Thyroid gland (tissue), 4 donors: Measurements from ENCODE around the gene RIC1. TPM values are rescaled to one million over a fixed set of nuclear protein-coding genes. Genes with fewer than 3 reads are reported as not detected.

Source experiments
- DNase-seq, 2 donors: peaks; one replicate each; pipeline ENCODE4 v3.0.0-alpha.2; 2019
- H3K27ac ChIP-seq, 3 donors: fragments of 200-600 bp; sonication (generic); 1 replicate in 2 of 3; 2 replicates in 1 of 3; pipeline ENCODE4 v1.5.1; 2016 to 2019; ENCODE audit warnings: mild to moderate bottlenecking in 1 of 3, moderate library complexity in 1 of 3
- H3K27me3 ChIP-seq: fragments of 200-600 bp; sonication (generic); one replicate; pipeline ENCODE4 v1.5.1; 2019
- H3K36me3 ChIP-seq, 2 donors: fragments of 200-600 bp; sonication (generic); one replicate each; pipeline ENCODE4 v1.5.1; 2016 to 2019
- H3K4me1 ChIP-seq, 2 donors: fragments of 200-600 bp; sonication (generic); one replicate each; pipeline ENCODE4 v1.5.1; 2017 to 2019
- H3K4me3 ChIP-seq, 3 donors: fragments of 200-600 bp; sonication (generic); replicated peaks in 1 of 3; 1 replicate in 2 of 3; 2 replicates in 1 of 3; pipeline ENCODE4 v1.5.1; 2016; ENCODE audit warnings: mild to moderate bottlenecking in 1 of 3
- H3K9me3 ChIP-seq: fragments of 200-600 bp; sonication (generic); one replicate; pipeline ENCODE4 v1.5.1; 2017
- POLR2A ChIP-seq, 2 donors: fragments of 450-650 bp; IDR thresholded peaks; one replicate each; pipeline ENCODE4 v1.6.1; 2017; ENCODE audit warnings: antibody characterized with exemption in 2 of 2, mild to moderate bottlenecking in 2 of 2, moderate library complexity in 1 of 2
- WGBS, 2 donors: methylation state at CpG; one replicate each; pipeline ENCODE4 v1.1.5; 2017; 5-methylcytosine and 5-hydroxymethylcytosine counted together
- intact Hi-C: fragments of 100-400 bp; cut with DNase I; formaldehyde crosslinking; loops from one replicate; pipeline ENCODE4 v1.15.1; 2023
- total RNA-seq, 4 donors: library from RNA; depleted of rRNA; stranded (reverse); fragments of >200 nt; gene quantifications; one replicate each; pipeline ENCODE4 v1.2.3, GENCODE V29; 2016
- TF ChIP-seq, protein P1 (sequence below), 6 experiments: fragments of 200-600 bp in 3 of 6; fragments of 450-650 bp in 3 of 6; sonication (generic) in 3 of 6; IDR thresholded peaks; one replicate each; pipeline ENCODE4 v1.5.1; 2016 to 2019; ENCODE audit warnings: antibody characterized with exemption in 6 of 6, mild to moderate bottlenecking in 2 of 6, inconsistent platforms in 1 of 6, moderate library complexity in 1 of 6

RIC1 gene
- total RNA-seq, 4 donors from 2014 or later, result 42.7 to 56.1 (median 44.9) TPM

DNA sequence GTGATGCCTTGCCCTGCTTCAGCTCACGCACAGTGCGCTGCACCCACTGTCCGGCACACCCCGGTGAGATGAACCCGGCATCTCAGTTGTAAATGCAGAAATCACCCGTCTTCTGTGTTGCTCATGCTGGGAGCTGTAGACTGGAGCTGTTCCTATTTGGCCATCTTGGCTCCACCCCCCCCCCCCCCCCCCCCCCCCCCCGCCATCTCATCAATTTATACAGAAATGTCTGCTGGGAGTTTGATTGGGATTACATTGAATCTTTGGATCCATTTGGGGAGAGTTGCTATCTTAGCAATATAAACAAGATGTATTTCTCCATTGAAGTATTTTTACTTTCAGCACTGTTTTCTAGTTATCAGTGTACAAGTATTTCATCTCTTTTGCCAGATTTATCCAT, 55.2 kb downstream of the RIC1 start:
- intact Hi-C loops, result no loop called here
- Histone ChIP-seq H3K4me3 (no peak overlapping the region), H3K27me3 (no peaks in the 10 kb centered on the region), H3K9me3 (no peaks in the 10 kb centered on the region), H3K27ac (no peak overlapping the region), H3K4me1 (peaks cover 11 to 17% of the 10 kb centered on the region in 2 donors), H3K36me3 (no peaks in the 10 kb centered on the region)
- TF ChIP-seq, protein P1, sequence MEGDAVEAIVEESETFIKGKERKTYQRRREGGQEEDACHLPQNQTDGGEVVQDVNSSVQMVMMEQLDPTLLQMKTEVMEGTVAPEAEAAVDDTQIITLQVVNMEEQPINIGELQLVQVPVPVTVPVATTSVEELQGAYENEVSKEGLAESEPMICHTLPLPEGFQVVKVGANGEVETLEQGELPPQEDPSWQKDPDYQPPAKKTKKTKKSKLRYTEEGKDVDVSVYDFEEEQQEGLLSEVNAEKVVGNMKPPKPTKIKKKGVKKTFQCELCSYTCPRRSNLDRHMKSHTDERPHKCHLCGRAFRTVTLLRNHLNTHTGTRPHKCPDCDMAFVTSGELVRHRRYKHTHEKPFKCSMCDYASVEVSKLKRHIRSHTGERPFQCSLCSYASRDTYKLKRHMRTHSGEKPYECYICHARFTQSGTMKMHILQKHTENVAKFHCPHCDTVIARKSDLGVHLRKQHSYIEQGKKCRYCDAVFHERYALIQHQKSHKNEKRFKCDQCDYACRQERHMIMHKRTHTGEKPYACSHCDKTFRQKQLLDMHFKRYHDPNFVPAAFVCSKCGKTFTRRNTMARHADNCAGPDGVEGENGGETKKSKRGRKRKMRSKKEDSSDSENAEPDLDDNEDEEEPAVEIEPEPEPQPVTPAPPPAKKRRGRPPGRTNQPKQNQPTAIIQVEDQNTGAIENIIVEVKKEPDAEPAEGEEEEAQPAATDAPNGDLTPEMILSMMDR (IDR thresholded peaks at IDR 0.05), result no peak
- no peak for TF ChIP-seq POLR2A (IDR thresholded peaks at IDR 0.05)
- 93 to 99% methylated on average over 6 to 7 of the region's 7 CpGs for whole genome bisulfite sequencing, 2 donors
- no peak for DNase-seq

DNA sequence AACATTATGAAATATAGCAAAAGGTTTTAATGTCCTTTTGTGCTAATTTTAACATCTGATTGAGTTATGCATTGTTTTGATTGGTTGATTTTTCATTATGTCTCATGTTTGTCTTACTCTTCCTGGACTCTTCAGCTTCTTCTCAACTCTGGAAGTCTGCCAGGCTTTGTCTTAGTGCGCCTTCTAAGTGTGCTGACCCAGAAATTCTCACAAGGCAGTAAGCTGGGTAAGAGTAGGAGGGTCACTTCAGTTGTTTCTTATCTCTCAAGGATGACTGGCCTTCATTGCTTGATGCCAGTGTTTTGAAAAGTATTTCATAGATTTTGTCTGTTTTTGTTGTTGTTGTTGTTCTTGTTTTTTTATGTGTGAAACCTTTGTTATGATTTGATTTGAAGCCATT, 59.2 kb downstream of the RIC1 start:
- Histone ChIP-seq H3K36me3 (no peaks in the 10 kb centered on the region), H3K27me3 (no peaks in the 10 kb centered on the region), H3K9me3 (no peaks in the 10 kb centered on the region), H3K27ac (peak overlapping the region; percentile 55 to 58 (median 58)), H3K4me1 (peaks cover 11 to 17% of the 10 kb centered on the region in 2 donors), H3K4me3 (no peak overlapping the region)
- 14 to 16% methylated on average over 1 of the region's 1 CpG for WGBS, 2 donors
- intact Hi-C loops, result no loop called here
- TF ChIP-seq, protein P1 (IDR thresholded peaks at IDR 0.05), result no peak
- TF ChIP-seq POLR2A (IDR thresholded peaks at IDR 0.05), result no peak
- peak; percentile 48 to 54 for DNase-seq

DNA sequence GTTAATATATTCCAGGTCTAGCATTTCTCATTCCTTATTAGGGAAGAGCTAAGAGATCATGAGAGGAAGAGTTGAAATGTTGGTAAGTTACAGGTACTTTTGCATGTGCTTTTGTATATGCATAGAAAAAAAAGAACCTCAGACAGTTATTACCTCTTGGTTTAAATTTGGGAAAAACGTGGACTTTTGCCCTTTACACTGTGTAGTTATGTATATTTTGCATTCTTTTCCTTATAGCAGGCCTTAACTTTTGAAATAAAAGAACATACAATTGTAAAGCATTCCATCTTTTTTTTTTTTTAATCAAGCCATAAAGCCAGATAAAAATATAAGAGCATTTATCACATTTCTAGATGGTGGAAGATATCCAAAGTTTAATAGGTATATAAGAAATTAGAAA, 61.4 kb downstream of the RIC1 start:
- no peak for TF ChIP-seq POLR2A (IDR thresholded peaks at IDR 0.05)
- TF ChIP-seq, protein P1 (IDR thresholded peaks at IDR 0.05), result no peak
- no peaks in the 10 kb centered on the region for H3K27me3 ChIP-seq
- H3K4me3 ChIP-seq, result no peak overlapping the region
- DNase-seq, result no peak
- no peaks in the 10 kb centered on the region for H3K36me3 ChIP-seq
- 87 to 93% methylated on average over 1 of the region's 1 CpG for WGBS, 2 donors
- peaks cover 11 to 25% of the 10 kb centered on the region in 2 donors for H3K4me1 ChIP-seq
- H3K9me3 ChIP-seq, result no peaks in the 10 kb centered on the region
- intact Hi-C loops, result no loop called here
- H3K27ac ChIP-seq, result no peak overlapping the region

DNA sequence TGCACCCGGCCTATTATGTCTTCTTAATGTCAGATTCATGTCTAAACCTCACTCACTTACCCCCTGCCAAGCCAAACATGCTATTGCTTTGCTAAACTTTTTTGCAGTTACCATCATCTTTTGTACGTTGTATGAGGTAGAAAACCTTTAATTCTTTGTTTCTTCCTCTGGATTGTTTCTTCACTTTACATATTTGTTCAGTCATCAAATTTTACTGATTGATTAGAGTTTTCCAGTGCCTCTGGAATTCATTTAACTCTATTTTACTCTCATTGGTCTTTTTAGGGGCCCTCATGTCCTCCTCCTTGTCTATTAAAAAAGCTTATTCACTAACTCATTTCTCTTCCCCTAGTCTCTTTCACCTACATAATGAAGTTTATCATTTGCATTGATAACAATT, 67.0 kb downstream of the RIC1 start:
- H3K4me1 ChIP-seq, result peaks cover 35 to 46% of the 10 kb centered on the region in 2 donors
- H3K36me3 ChIP-seq, result no peaks in the 10 kb centered on the region
- TF ChIP-seq, protein P1 (IDR thresholded peaks at IDR 0.05), result no peak
- TF ChIP-seq POLR2A (IDR thresholded peaks at IDR 0.05), result no peak
- 92 to 97% methylated on average over 2 of the region's 2 CpGs for WGBS, 2 donors
- H3K27ac ChIP-seq, result no peak overlapping the region
- no peaks in the 10 kb centered on the region for H3K27me3 ChIP-seq
- H3K4me3 ChIP-seq, result no peak overlapping the region
- no peak for DNase-seq
- intact Hi-C loops, result no loop called here
- H3K9me3 ChIP-seq, result no peaks in the 10 kb centered on the region

DNA sequence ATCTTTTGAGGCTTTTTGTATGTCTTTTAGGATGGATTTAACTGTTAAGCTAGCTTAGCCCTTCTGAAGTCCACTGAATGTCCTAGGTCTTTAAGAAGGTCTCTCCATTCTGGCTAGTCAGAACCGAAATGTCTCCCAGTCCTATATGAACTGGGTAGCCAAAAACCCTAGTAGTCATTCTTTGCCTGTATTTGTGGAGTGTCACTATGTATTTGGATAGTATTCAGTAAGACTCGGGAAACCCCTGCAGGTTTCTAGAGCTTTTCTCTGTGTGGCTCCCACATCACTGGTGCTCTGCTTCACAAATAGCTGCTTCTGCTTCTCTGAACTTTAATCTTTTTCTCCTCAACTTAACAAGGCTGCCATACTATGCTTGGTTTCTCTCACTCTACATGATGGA, 68.0 kb downstream of the RIC1 start:
- Histone ChIP-seq H3K4me3 (no peak overlapping the region), H3K4me1 (peaks cover 38 to 56% of the 10 kb centered on the region in 2 donors), H3K36me3 (no peaks in the 10 kb centered on the region), H3K27me3 (no peaks in the 10 kb centered on the region), H3K9me3 (no peaks in the 10 kb centered on the region), H3K27ac (no peak overlapping the region)
- intact Hi-C loops, result no loop called here
- whole genome bisulfite sequencing, 2 donors, result 94 to 96% methylated on average over 2 of the region's 2 CpGs
- no peak for TF ChIP-seq POLR2A (IDR thresholded peaks at IDR 0.05)
- TF ChIP-seq, protein P1 (IDR thresholded peaks at IDR 0.05), result no peak
- no peak for DNase-seq
